Mucosa of rectum (tissue), 2 donors: ENCODE data around the gene ADGB.

Source experiments
- H3K27ac ChIP-seq, 2 donors: one replicate each; pipeline ENCODE4 v1.7.0; 2013; ENCODE audit warnings: inconsistent platforms in 2 of 2, low read depth in 2 of 2, low read length in 2 of 2
- H3K27me3 ChIP-seq, 2 donors: one replicate each; pipeline ENCODE4 v1.7.0; 2013; ENCODE audit warnings: low read length in 2 of 2; ENCODE audit not compliant: control insufficient read depth in 2 of 2, insufficient read depth in 2 of 2
- H3K36me3 ChIP-seq, 2 donors: one replicate each; pipeline ENCODE4 v1.7.0; 2013; ENCODE audit warnings: low read length in 2 of 2; ENCODE audit not compliant: control insufficient read depth in 2 of 2, insufficient read depth in 2 of 2
- H3K4me1 ChIP-seq, 2 donors: one replicate each; pipeline ENCODE4 v1.7.0; 2013; ENCODE audit warnings: low read length in 2 of 2, mild to moderate bottlenecking in 1 of 2; ENCODE audit not compliant: control insufficient read depth in 2 of 2, insufficient read depth in 2 of 2
- H3K4me3 ChIP-seq, 2 donors: one replicate each; pipeline ENCODE4 v1.7.0; 2013; ENCODE audit warnings: low read length in 2 of 2
- H3K9ac ChIP-seq, 2 donors: one replicate each; pipeline ENCODE4 v1.7.0; 2013; ENCODE audit warnings: low read length in 2 of 2, low read depth in 1 of 2, mild to moderate bottlenecking in 1 of 2
- H3K9me3 ChIP-seq, 2 donors: one replicate each; pipeline ENCODE4 v1.7.0; 2013; ENCODE audit warnings: low read length in 2 of 2; ENCODE audit not compliant: control insufficient read depth in 2 of 2
- donor health status: healthy.
- donor health status: Normal muscosa, but diverticular disease.

Gene ADGB

DNA sequence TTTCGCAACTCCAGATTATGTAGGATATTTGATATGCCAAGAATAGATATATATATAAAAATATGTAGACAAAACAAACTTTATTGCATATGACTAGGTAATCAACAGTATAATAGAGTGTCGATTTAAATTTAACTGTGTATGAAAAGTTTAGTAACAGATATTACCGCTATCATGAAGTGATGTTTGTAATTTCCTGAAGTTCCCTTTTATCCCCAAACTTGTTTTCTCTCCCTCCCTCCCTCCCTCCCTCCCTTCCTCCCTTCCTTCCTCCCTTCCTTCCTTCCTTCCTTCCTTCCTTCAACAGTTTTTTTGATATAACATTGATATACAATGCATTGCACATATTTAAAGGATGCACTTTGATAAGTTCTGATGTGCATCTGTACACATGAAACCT lies 15.2 kb downstream of the ADGB start:
- Histone ChIP-seq H3K36me3 (no peaks in the 10 kb centered on the region), H3K4me1 (no peaks in the 10 kb centered on the region), H3K9me3 (no peaks in the 10 kb centered on the region), H3K27me3 (no peaks in the 10 kb centered on the region), H3K9ac (no peak overlapping the region), H3K4me3 (no peak overlapping the region), H3K27ac (no peak overlapping the region)

DNA sequence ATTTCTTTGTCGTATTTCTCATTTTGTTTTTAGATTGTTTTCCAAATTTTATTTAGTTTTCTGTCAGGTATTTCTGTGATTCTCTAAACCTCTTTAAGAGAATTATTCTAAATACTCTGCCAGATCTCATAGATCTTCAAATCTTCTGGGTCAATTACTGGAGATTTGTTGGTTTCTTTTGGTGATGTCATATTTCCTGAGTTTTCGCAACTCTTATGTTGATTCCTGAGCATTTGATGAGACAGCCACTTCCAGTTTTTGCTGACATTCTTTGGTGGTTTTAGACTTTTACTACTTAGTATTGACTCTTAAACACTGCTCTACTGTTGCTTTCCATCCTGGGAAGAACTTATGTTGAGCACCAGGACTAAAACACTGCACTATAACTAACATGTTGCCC lies 21.9 kb downstream of the ADGB start:
- H3K27me3 ChIP-seq, result no peaks in the 10 kb centered on the region
- H3K9ac ChIP-seq, result no peak overlapping the region
- no peak overlapping the region for H3K4me3 ChIP-seq
- no peaks in the 10 kb centered on the region for H3K36me3 ChIP-seq
- H3K9me3 ChIP-seq, result no peaks in the 10 kb centered on the region
- no peak overlapping the region for H3K27ac ChIP-seq
- H3K4me1 ChIP-seq, result no peaks in the 10 kb centered on the region

DNA sequence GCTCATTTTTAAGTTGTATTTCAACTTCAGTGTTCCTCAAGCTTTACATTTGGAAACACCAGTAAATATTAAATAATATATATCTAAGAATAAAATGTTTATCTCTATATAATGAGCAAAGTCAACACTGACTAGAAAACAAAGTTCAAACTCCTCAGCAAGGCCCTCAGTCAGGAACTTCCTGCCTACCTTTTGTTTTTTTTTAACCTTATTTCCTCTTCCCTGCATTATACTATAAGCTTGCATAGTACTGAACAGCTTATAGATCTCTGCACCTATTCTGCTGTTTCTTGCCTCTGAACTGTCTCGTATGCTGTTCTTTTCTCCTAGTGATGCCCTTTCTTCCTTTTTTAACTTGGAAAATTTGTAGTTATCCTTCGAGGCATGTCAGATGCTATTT lies 29.6 kb downstream of the ADGB start:
- H3K4me1 ChIP-seq, result peaks cover 2% of the 10 kb centered on the region in 2 donors
- H3K9me3 ChIP-seq, result peaks cover 0 to 5% of the 10 kb centered on the region in 2 donors
- H3K9ac ChIP-seq, result no peak overlapping the region
- H3K36me3 ChIP-seq, result no peaks in the 10 kb centered on the region
- no peak overlapping the region for H3K4me3 ChIP-seq
- H3K27me3 ChIP-seq, result no peaks in the 10 kb centered on the region
- H3K27ac ChIP-seq, result no peak overlapping the region

DNA sequence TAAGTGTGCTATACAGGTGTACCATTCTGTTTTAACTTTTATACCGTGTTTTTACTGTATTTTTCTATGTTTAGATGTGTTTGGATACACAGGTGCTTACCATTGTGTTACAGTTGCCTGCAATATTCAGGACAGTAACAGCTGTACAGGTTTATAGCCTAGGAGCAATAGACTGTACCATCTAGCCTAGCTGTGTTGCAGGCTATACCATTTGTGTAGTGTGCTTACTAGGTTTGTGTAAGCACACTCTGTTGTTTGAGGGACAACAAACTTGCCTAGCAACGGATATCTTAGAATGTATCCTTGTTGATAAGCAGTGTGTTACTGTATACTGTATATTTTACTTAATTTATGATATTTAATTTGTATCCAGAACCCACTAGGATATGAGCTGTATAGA lies 35.2 kb downstream of the ADGB start:
- Histone ChIP-seq H3K9me3 (no peaks in the 10 kb centered on the region), H3K9ac (no peak overlapping the region), H3K36me3 (no peaks in the 10 kb centered on the region), H3K4me1 (no peaks in the 10 kb centered on the region), H3K27ac (no peak overlapping the region), H3K27me3 (no peaks in the 10 kb centered on the region), H3K4me3 (no peak overlapping the region)

DNA sequence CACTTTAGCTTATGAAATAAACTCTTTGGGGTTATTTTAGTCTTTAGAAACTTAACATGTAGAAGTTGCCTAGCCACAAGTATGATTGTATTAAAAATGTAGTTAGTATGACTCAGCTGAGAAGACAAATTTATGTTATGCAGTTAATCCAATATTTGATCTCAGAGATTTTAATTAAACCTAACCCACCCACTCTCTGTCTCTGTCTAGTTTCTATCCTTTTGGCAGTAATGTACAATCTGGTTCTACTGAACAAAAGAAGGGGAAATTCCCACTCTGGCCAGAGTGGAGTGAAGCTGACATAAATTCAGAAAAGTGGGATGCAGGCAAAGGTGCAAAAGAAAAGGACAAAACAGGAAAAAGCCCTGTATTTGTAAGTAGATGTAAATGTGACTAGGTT lies 36.4 kb downstream of the ADGB start:
- Histone ChIP-seq H3K4me1 (no peaks in the 10 kb centered on the region), H3K4me3 (no peak overlapping the region), H3K9ac (no peak overlapping the region), H3K36me3 (no peaks in the 10 kb centered on the region), H3K9me3 (no peaks in the 10 kb centered on the region), H3K27me3 (no peaks in the 10 kb centered on the region), H3K27ac (no peak overlapping the region)

GRCh38 chr6:146636481-146636880 lies 37.7 kb downstream of the ADGB start:
- no peak overlapping the region for H3K27ac ChIP-seq
- no peaks in the 10 kb centered on the region for H3K36me3 ChIP-seq
- H3K4me3 ChIP-seq, result no peak overlapping the region
- no peak overlapping the region for H3K9ac ChIP-seq
- H3K27me3 ChIP-seq, result no peaks in the 10 kb centered on the region
- H3K4me1 ChIP-seq, result no peaks in the 10 kb centered on the region
- H3K9me3 ChIP-seq, result no peaks in the 10 kb centered on the region

DNA sequence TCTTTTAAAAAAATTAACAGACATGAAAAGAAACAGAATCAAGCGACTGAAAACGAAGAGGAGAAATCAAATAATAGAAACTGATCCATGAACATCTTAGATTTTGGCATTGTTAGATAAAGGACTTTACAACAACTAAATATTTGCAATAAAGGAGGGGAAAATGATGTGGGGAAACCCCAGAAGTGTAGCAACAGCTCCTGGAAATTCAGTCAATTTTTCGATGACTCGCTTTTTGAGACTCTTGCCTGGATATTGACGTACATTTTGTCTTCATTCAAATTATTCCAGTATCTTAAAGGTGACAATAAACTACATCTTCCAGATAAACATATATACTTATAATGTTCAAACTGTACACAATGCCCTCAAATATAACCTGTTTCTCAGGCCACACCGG lies 44.1 kb downstream of the ADGB start:
- H3K36me3 ChIP-seq, result no peaks in the 10 kb centered on the region
- H3K27me3 ChIP-seq, result no peaks in the 10 kb centered on the region
- H3K9ac ChIP-seq, result no peak overlapping the region
- no peaks in the 10 kb centered on the region for H3K9me3 ChIP-seq
- H3K4me1 ChIP-seq, result no peaks in the 10 kb centered on the region
- no peak overlapping the region for H3K27ac ChIP-seq
- no peak overlapping the region for H3K4me3 ChIP-seq

DNA sequence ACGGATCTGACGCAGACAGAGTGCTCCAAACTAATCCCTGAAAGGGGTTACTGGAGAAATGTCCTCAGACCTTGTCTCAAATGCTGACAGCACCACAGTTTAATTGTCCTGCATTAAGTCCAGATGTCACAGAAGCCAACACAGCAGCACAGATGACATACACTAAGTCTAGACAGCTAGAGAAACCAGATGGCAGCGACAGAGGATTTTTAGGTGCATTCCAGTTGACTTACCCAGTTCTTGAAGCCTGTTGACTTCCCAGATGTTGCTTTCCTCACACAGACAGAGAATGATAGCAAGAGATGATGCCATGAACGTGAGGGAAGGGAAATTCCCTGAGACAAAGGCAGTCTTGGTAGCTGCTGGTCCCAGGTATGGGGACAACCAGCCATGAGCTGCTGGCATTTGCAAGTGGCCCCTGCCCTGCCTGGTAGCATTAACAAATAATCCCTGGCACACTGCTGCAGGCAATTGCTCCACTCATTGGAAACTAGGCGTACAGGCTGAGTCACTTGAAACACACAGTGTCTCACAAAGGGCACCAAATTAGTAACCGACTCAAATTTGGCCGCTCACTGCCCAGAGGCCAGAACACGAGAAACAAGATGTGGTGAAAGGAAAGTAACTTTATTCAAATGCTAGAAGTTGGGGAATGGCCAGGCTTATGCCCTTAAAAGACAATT lies 52.2 kb downstream of the ADGB start:
- H3K27ac ChIP-seq, result no peak overlapping the region
- no peak overlapping the region for H3K9ac ChIP-seq
- no peaks in the 10 kb centered on the region for H3K36me3 ChIP-seq

GRCh38 chr6:146651482-146651863 lies 52.7 kb downstream of the ADGB start:
- H3K36me3 ChIP-seq, result no peaks in the 10 kb centered on the region
- no peak overlapping the region for H3K4me3 ChIP-seq
- H3K4me1 ChIP-seq, result no peaks in the 10 kb centered on the region
- H3K27me3 ChIP-seq, result no peaks in the 10 kb centered on the region
- H3K9me3 ChIP-seq, result no peaks in the 10 kb centered on the region
- no peak overlapping the region for H3K9ac ChIP-seq
- H3K27ac ChIP-seq, result no peak overlapping the region

More for the DNA sequence above, 52.2 kb downstream of the ADGB start:
- H3K27me3 ChIP-seq, result no peaks in the 10 kb centered on the region
- no peaks in the 10 kb centered on the region for H3K9me3 ChIP-seq
- no peaks in the 10 kb centered on the region for H3K4me1 ChIP-seq
- no peak overlapping the region for H3K4me3 ChIP-seq

DNA sequence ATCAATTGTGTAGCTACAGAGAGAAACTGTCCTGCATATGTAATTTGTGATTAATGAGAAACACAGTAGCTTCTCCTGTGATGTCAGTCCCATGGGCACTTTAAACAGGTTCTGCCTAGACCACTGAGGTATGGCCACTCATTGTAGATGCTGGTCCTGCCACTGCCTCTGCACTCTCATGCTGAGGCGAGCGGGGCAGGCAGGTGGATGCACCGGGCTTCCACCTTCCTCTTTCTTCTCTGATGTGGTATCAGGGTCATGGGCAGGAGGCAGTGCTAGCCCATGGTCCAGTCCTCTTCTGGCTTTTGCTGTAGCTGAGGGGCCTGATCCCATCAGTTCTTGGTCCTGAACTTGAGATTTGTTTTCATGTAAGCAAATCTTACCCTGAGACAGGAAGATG lies 58.7 kb downstream of the ADGB start:
- H3K36me3 ChIP-seq, result no peaks in the 10 kb centered on the region
- no peaks in the 10 kb centered on the region for H3K27me3 ChIP-seq
- no peaks in the 10 kb centered on the region for H3K4me1 ChIP-seq
- no peak overlapping the region for H3K4me3 ChIP-seq
- H3K9ac ChIP-seq, result no peak overlapping the region
- H3K9me3 ChIP-seq, result no peaks in the 10 kb centered on the region
- H3K27ac ChIP-seq, result no peak overlapping the region

DNA sequence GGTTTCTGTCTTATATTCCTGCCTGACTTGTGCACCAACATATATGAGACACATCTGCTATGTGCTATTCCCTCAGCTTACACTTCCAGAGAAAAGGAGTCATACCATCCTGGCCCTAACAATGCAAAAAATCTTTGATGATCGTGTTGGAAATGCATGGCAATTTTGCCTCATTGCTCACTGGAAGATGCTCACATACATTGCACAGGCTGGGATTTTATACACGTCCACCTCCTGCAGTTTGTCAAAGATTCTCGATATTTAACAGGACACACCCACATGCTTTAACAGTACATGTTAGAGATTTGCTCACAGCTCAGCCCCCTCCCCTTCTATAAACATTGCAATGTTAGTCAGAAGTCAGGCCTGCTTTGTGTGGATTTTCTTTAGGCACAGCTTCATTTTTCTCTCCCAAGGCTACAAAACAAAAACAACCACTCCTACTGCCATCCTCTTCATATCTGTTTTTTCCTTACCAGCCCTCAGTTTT lies 66.1 kb downstream of the ADGB start:
- Histone ChIP-seq H3K9ac (no peak overlapping the region), H3K4me1 (no peaks in the 10 kb centered on the region), H3K4me3 (no peak overlapping the region), H3K27me3 (no peaks in the 10 kb centered on the region), H3K9me3 (no peaks in the 10 kb centered on the region), H3K36me3 (no peaks in the 10 kb centered on the region), H3K27ac (no peak overlapping the region)
